SU-DHL-6 (cell line): ENCODE measurements around the gene ARMH3.

Experiments used
- H2AFZ ChIP-seq: fragments of 200-600 bp; sonication (generic); 2 replicates; pipeline ENCODE4 v1.6.1; 2014; ENCODE audit warnings: low read depth, mild to moderate bottlenecking, moderate library complexity, mixed read lengths, antibody characterized with exemption, low read length; ENCODE audit not compliant: severe bottlenecking
- H3F3A ChIP-seq: fragments of 200-600 bp; shearing (Covaris generic); 2 replicates; pipeline ENCODE4 v1.6.0; 2016; ENCODE audit warnings: antibody characterized with exemption, mild to moderate bottlenecking; ENCODE audit not compliant: insufficient read depth
- H3K27ac ChIP-seq: fragments of 200-600 bp; sonication (generic); 2 replicates; pipeline ENCODE4 v1.5.1; 2016; ENCODE audit warnings: low read depth, mild to moderate bottlenecking, low read length, moderate library complexity, mixed read lengths
- H3K27me3 ChIP-seq: fragments of 200-600 bp; sonication (generic), shearing (Covaris generic); 2 replicates; pipeline ENCODE4 v1.6.0; 2014; ENCODE audit warnings: mild to moderate bottlenecking, low read length
- H3K36me3 ChIP-seq: fragments of 200-600 bp; sonication (generic); 2 replicates; pipeline ENCODE4 v1.6.1; 2014; ENCODE audit warnings: mild to moderate bottlenecking, low read length, mixed read lengths
- H3K4me2 ChIP-seq: fragments of 300-600, 200-600 bp; shearing (Covaris generic), sonication (generic); 2 replicates; pipeline ENCODE4 v1.6.0; 2014; ENCODE audit warnings: low read length, low read depth, mild to moderate bottlenecking; ENCODE audit not compliant: poor library complexity, severe bottlenecking
- H3K4me3 ChIP-seq: fragments of 200-600 bp; sonication (generic); 2 replicates; pipeline ENCODE4 v1.5.1; 2014; ENCODE audit warnings: antibody characterized with exemption, low read length, mild to moderate bottlenecking, mixed read lengths; ENCODE audit not compliant: insufficient read depth, poor library complexity, severe bottlenecking
- H3K79me2 ChIP-seq: fragments of 200-600 bp; sonication (generic); 2 replicates; pipeline ENCODE4 v1.6.1; 2014; ENCODE audit warnings: mild to moderate bottlenecking, low read length, moderate library complexity; ENCODE audit not compliant: insufficient read depth
- H3K9ac ChIP-seq: fragments of 200-600 bp; sonication (generic); 2 replicates; pipeline ENCODE4 v1.7.0; 2014; ENCODE audit warnings: mild to moderate bottlenecking, low read length
- H3K9me2 ChIP-seq: fragments of 200-600 bp; sonication (generic); replicated peaks from 2 replicates; pipeline ENCODE4 v1.6.1; 2014; ENCODE audit warnings: low read length; ENCODE audit not compliant: insufficient read depth
- H3K9me3 ChIP-seq: fragments of 200-600 bp; sonication (generic); 2 replicates; pipeline ENCODE4 v1.6.1; 2014; ENCODE audit warnings: low read length, mixed read lengths; ENCODE audit not compliant: insufficient read depth
- H4K20me1 ChIP-seq: fragments of 200-600 bp; sonication (generic); 2 replicates; pipeline ENCODE4 v1.6.1; 2014; ENCODE audit warnings: low read depth, mild to moderate bottlenecking, antibody characterized with exemption, low read length, moderate library complexity, mixed read lengths
- CTCF ChIP-seq: fragments of 200-600 bp; sonication (generic); IDR thresholded peaks from one replicate; pipeline ENCODE4 v1.5.1; 2017; ENCODE audit warnings: antibody characterized with exemption, mild to moderate bottlenecking, low read length, moderate library complexity; ENCODE audit not compliant: insufficient read depth, poor library complexity, severe bottlenecking
- EZH2phosphoT487 ChIP-seq: fragments of 200-600 bp; sonication (generic), shearing (Covaris generic); conservative IDR thresholded peaks from 2 replicates; pipeline ENCODE4 v1.6.1; 2018; ENCODE audit warnings: mild to moderate bottlenecking, antibody characterized with exemption, low read length, moderate library complexity, mixed read lengths

The ARMH3 gene

GRCh38 chr10:101894266-101894665 is 161.7 kb downstream of the ARMH3 start:
- TF ChIP-seq EZH2phosphoT487 (no peak), CTCF (no peak)
- H4K20me1 ChIP-seq, result no peaks in the 10 kb centered on the region
- H3K27me3 ChIP-seq, result no peaks in the 10 kb centered on the region
- H3F3A ChIP-seq, result no peaks in the 10 kb centered on the region
- H3K27ac ChIP-seq, result no peak overlapping the region
- no peaks in the 10 kb centered on the region for H3K9me3 ChIP-seq
- no peak overlapping the region for H3K9ac ChIP-seq
- no peaks in the 10 kb centered on the region for H3K36me3 ChIP-seq
- no peak overlapping the region for H3K4me3 ChIP-seq
- no peak overlapping the region for H3K4me2 ChIP-seq
- H2AFZ ChIP-seq, result no peak overlapping the region
- H3K79me2 ChIP-seq, result no peaks in the 10 kb centered on the region
- no peaks in the 10 kb centered on the region for H3K9me2 ChIP-seq

- Histone ChIP-seq H3F3A (no peaks in the 10 kb centered on the region), H3K36me3 (no peaks in the 10 kb centered on the region), H3K9me2 (no peaks in the 10 kb centered on the region), H4K20me1 (no peaks in the 10 kb centered on the region), H3K4me2 (no peak overlapping the region), H3K9ac (no peak overlapping the region), H3K79me2 (no peaks in the 10 kb centered on the region), H2AFZ (no peak overlapping the region), H3K9me3 (no peaks in the 10 kb centered on the region), H3K4me3 (no peak overlapping the region), H3K27ac (no peak overlapping the region), H3K27me3 (no peaks in the 10 kb centered on the region)
- TF ChIP-seq EZH2phosphoT487 (no peak), CTCF (no peak)
These were observed 162.4 kb downstream of the ARMH3 start for GRCh38 chr10:101893510-101894120.

- no peaks in the 10 kb centered on the region for H3K27me3 ChIP-seq
- no peak overlapping the region for H3K9ac ChIP-seq
- H3K79me2 ChIP-seq, result no peaks in the 10 kb centered on the region
- H3K4me3 ChIP-seq, result no peak overlapping the region
- no peak overlapping the region for H3K4me2 ChIP-seq
- no peaks in the 10 kb centered on the region for H3K9me2 ChIP-seq
- no peak overlapping the region for H2AFZ ChIP-seq
- no peak overlapping the region for H3K27ac ChIP-seq
- H3K36me3 ChIP-seq, result no peaks in the 10 kb centered on the region
- H3F3A ChIP-seq, result no peaks in the 10 kb centered on the region
- H3K9me3 ChIP-seq, result no peaks in the 10 kb centered on the region
- no peaks in the 10 kb centered on the region for H4K20me1 ChIP-seq
- TF ChIP-seq EZH2phosphoT487, result no peak
- no peak for TF ChIP-seq CTCF
These were observed 163.1 kb downstream of the ARMH3 start for GRCh38 chr10:101892782-101893391.
